Measurements from ENCODE around the gene BRINP1. TPM values are rescaled to one million over a fixed set of nuclear protein-coding genes. Genes with fewer than 3 reads are reported as not detected.

BRINP1 gene
- total and polyA plus RNA-seq, 2 of the 8 experiments (the other 6 are each of a cell fraction or from before 2014, with no cell fraction given): 19.5 to 20.5 TPM

DNA sequence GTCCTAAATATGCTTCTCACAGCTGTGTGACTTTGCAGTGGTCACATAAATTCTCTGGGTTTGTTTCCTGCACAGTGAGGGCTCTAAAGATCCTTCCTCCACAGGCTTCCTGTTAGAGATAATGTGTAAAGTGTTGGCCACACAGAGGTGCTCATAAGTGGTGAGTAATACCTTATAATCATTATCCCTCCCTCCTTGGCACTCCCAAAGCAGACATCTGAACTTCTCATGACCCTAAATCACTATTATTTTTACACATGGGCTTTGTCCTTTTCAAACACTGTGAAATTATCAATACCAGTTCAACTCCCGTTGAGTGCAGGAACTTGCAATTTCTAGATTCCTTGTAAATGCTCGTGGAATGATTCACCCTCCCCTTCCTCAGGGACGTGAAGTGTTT is 100.2 kb downstream of the BRINP1 start:
- no peak overlapping the region for H3K9ac ChIP-seq (replicated peaks in 1 of 4; ENCODE audit: extremely low read depth in 1 of 4, low read depth in 3 of 4, low read length in 3 of 4)
- no peak for FAIRE-seq
- 78% methylated on average over 3 of the region's 3 CpGs; no CpG with 5 or more reads in 1 of the 2 experiments for WGBS, 2 experiments (ENCODE audit: extremely low coverage in 1 of 2, insufficient coverage in 1 of 2, insufficient read length in 1 of 2, insufficient replicate concordance in 2 of 2, low coverage in 1 of 2, low lambda C conversion rate in 2 of 2, missing lambda C conversion rate in 1 of 2)
- CTCF ChIA-PET (ENCODE audit: partially characterized antibody): interaction anchor here (0.9 to 1.7 kb wide), 2 partner anchors 10 to 13 kb away, joined by 3 to 6 read pairs; no protein-coding TSS in a partner anchor
- no peak overlapping the region for H3K23ac ChIP-seq (ENCODE audit: insufficient read length)
- H2AFZ ChIP-seq (ENCODE audit: low read length): no peak overlapping the region
- no peak overlapping the region for H2BK5ac ChIP-seq (ENCODE audit: low read depth, low read length)
- H3K4me2 ChIP-seq (ENCODE audit: insufficient read depth in 1 of 2, low read depth in 2 of 2, low read length in 2 of 2): no peak overlapping the region
- no peak overlapping the region for H3K4me3 ChIP-seq (ENCODE audit: extremely low read depth in 1 of 4, insufficient read depth in 2 of 4, low read depth in 3 of 4, low read length in 4 of 4)
- no peak overlapping the region for H3K14ac ChIP-seq (ENCODE audit: insufficient read length)
- H4K91ac ChIP-seq (replicated peaks; ENCODE audit: insufficient read length, low read length): no peak overlapping the region
- H4K5ac ChIP-seq (ENCODE audit: insufficient read length, low read depth, low read length): no peak overlapping the region
- no peak overlapping the region for H2BK15ac ChIP-seq (ENCODE audit: low read length)
- H3K56ac ChIP-seq (replicated peaks; ENCODE audit: insufficient read length, low read depth, low read length): no peak overlapping the region
- no peak overlapping the region for H3K4ac ChIP-seq (replicated peaks; ENCODE audit: insufficient read length, low read depth, low read length)
- no peak overlapping the region for H2BK12ac ChIP-seq (ENCODE audit: low read depth, low read length)
- H3K79me1 ChIP-seq (ENCODE audit: low read depth, low read length): no peaks in the 10 kb centered on the region; the same call in 1 of the 2 replicates
- no peak for DNase-seq (ENCODE audit: low read depth in 1 of 2, low spot score in 2 of 2)
- H3K4me1 ChIP-seq (replicated peaks in 1 of 4; ENCODE audit: control insufficient read depth in 3 of 4, insufficient read depth in 4 of 4, low read length in 3 of 4): peaks cover 0 to 13% (median 7%) of the 10 kb centered on the region in 4 experiments; a peak in 4 of 7 replicates
- peaks cover 0 to 2% of the 10 kb centered on the region in 2 experiments; a peak in 2 of 4 replicates for H3K79me2 ChIP-seq (ENCODE audit: control insufficient read depth in 1 of 2, insufficient read depth in 2 of 2, low read length in 2 of 2)
- no peaks in the 10 kb centered on the region for H3K36me3 ChIP-seq (ENCODE audit: control insufficient read depth in 2 of 4, insufficient read depth in 4 of 4, low read length in 3 of 4)
- no peaks in the 10 kb centered on the region for H3K23me2 ChIP-seq (ENCODE audit: low read depth, low read length)
- H4K8ac ChIP-seq (ENCODE audit: extremely low read depth, insufficient read depth, low read length): no peak overlapping the region
- H4K20me1 ChIP-seq (replicated peaks in 1 of 2; ENCODE audit: control insufficient read depth in 1 of 2, insufficient read depth in 2 of 2, low read length in 2 of 2): no peaks in the 10 kb centered on the region
- H3K27me3 ChIP-seq (replicated peaks in 1 of 4; ENCODE audit: control insufficient read depth in 3 of 4, extremely low read depth in 1 of 4, insufficient read depth in 3 of 4, low read length in 3 of 4): no peaks in the 10 kb centered on the region
- no peak overlapping the region for H2AK5ac ChIP-seq (ENCODE audit: low read depth, low read length)
- no peak overlapping the region for H2BK120ac ChIP-seq (replicated peaks; ENCODE audit: low read depth, low read length)
- H3K18ac ChIP-seq (ENCODE audit: extremely low read depth, low read length): no peak overlapping the region
- no peak overlapping the region for H2BK20ac ChIP-seq (ENCODE audit: low read length)
- POLR2A ChIA-PET (ENCODE audit: partially characterized antibody): no interaction called here
- H3K9me3 ChIP-seq (ENCODE audit: insufficient read depth in 2 of 2, low read depth in 1 of 2, low read length in 1 of 2): no peaks in the 10 kb centered on the region
- H3K27ac ChIP-seq (ENCODE audit: low read depth, low read length): no peak overlapping the region
- no peak for TF ChIP-seq SIN3A (conservative IDR thresholded peaks at IDR 0.05 in 1 of 2, IDR thresholded peaks at IDR 0.05 in 1 of 2; ENCODE audit: low read depth in 1 of 2, low read length in 2 of 2)
- no peak for TF ChIP-seq KDM1A (IDR thresholded peaks at IDR 0.05; ENCODE audit: borderline replicate concordance, low read length)
- TF ChIP-seq, protein P1, sequence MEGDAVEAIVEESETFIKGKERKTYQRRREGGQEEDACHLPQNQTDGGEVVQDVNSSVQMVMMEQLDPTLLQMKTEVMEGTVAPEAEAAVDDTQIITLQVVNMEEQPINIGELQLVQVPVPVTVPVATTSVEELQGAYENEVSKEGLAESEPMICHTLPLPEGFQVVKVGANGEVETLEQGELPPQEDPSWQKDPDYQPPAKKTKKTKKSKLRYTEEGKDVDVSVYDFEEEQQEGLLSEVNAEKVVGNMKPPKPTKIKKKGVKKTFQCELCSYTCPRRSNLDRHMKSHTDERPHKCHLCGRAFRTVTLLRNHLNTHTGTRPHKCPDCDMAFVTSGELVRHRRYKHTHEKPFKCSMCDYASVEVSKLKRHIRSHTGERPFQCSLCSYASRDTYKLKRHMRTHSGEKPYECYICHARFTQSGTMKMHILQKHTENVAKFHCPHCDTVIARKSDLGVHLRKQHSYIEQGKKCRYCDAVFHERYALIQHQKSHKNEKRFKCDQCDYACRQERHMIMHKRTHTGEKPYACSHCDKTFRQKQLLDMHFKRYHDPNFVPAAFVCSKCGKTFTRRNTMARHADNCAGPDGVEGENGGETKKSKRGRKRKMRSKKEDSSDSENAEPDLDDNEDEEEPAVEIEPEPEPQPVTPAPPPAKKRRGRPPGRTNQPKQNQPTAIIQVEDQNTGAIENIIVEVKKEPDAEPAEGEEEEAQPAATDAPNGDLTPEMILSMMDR (IDR thresholded peaks at IDR 0.05; ENCODE audit: control extremely low read depth in 1 of 3, insufficient read depth in 1 of 3, low read depth in 1 of 3, low read length in 3 of 3): no peak
- no peak for TF ChIP-seq CHD1 (IDR thresholded peaks at IDR 0.05; ENCODE audit: low read depth, low read length)
- no peak for TF ChIP-seq MAFK (IDR thresholded peaks at IDR 0.05; ENCODE audit: low read depth, low read length)
- no peak for TF ChIP-seq TEAD4 (IDR thresholded peaks at IDR 0.05; ENCODE audit: low read depth, low read length)
- TF ChIP-seq FOSL1 (IDR thresholded peaks at IDR 0.05; ENCODE audit: insufficient read depth, low read depth, low read length): no peak
- TF ChIP-seq JUN (IDR thresholded peaks at IDR 0.05; ENCODE audit: low read depth, low read length): no peak
- TF ChIP-seq SRF (IDR thresholded peaks at IDR 0.05; ENCODE audit: low read depth, low read length): no peak
- no peak for TF ChIP-seq ZNF274 (IDR thresholded peaks at IDR 0.05; ENCODE audit: borderline replicate concordance, extremely low read depth, low read length)
- no peak for TF ChIP-seq SP1 (IDR thresholded peaks at IDR 0.05; ENCODE audit: low read depth, low read length)
- TF ChIP-seq EGR1 (IDR thresholded peaks at IDR 0.05; ENCODE audit: borderline replicate concordance, low read depth, low read length): no peak
